GM19023 (cell line): ENCODE data around the gene FASTK.

ENCODE experiments used
- ATAC-seq: cut with Tn5 transposase; IDR thresholded peaks from one replicate; pipeline ENCODE4 v1.9.1; 2021; ENCODE audit warnings: mild to moderate bottlenecking, moderate library complexity; ENCODE audit not compliant: unreplicated experiment

FASTK gene

DNA sequence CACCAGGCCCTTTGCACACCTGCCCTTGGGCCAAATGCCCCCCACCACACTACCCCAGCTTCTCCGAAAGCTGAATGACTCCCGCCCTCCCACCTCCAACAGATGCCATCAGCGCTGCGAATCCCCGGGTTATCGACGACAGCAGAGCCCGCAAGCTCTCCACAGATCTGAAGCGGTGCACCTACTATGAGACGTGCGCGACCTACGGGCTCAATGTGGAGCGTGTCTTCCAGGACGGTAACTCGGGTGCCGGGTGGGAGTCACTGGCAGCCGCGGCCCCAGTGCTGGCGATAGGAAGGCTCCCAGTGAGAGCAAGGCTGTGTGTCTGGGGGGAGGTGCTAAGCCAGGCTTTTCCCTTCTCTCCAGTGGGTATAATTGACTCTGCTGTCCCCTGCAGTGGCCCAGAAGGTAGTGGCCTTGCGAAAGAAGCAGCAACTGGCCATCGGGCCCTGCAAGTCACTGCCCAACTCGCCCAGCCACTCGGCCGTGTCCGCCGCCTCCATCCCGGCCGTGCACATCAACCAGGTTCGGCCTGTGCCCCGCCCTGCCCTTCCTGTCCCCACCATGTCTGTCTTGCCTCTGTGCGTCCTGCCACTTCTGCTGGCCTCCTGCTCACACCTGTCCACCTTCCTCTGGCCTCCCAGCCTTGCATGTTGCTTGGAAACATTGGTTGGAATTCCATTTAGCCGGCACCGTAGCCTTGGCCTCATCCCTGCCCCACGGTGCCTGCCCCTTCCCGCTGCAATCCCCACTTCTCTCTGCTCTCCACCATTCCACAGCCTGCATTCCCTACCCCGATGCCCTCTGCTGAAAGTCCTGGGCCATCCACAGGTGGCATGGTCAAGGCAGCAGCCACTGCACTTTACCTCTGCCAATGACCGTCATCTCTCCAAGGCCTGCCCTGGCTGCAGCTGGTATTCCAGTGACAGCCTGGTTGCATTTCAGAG, 37.8 kb upstream of the FASTK start:
- ATAC-seq = no peak

DNA sequence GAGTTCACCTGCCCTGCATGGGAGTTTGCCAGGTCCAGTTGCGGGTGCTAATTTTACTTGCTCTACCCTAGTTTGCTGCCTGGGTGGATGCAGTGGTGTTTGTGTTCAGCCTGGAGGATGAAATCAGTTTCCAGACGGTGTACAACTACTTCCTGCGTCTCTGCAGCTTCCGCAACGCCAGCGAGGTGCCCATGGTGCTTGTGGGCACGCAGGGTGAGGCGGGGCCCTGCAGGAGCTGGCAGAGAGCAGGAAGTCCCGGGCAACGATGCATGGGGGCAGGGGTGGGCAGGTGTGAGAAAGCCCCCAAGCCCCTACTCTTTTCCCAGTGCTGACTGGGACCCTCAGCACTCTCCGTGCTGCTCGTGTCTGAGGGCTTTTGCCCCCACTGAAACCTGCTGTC, 37.0 kb upstream of the FASTK start:
- ATAC-seq = no peak

DNA sequence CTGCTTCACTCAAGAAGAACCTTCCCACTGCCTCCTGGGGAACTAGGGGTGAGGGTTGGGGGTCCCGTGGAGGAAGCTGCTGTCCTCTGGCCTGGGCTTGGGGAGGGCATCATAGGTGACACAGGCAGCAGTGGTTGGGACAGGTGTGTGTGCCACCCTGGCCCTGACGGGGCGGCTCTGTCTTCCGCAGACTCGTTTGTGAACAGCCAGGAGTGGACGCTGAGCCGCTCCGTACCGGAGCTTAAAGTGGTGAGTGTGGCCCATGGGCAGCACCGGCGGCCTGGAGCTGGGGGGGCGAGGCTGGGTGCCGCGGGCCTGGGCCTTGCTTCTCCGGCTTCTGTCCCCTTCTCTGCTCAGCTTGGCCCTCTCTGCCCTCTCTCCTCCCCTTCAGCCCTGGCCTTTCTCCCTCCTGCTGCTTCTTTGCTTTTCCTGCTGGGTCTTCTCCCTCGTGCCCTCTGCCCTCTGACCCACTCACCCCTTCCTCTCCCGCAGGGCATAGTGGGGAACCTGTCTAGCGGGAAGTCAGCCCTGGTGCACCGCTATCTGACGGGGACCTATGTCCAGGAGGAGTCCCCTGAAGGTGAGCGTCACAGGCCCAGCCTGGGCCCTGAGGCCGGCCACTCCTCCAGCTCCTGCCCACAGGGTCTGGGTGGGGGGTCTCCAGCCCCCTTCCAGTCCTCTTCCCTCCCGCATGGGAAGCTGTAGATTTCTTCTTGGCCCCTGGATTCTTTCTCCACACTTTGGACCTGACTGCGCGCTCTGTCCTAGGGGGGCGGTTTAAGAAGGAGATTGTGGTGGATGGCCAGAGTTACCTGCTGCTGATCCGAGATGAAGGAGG, 36.2 kb upstream of the FASTK start:
- no peak for ATAC-seq

DNA sequence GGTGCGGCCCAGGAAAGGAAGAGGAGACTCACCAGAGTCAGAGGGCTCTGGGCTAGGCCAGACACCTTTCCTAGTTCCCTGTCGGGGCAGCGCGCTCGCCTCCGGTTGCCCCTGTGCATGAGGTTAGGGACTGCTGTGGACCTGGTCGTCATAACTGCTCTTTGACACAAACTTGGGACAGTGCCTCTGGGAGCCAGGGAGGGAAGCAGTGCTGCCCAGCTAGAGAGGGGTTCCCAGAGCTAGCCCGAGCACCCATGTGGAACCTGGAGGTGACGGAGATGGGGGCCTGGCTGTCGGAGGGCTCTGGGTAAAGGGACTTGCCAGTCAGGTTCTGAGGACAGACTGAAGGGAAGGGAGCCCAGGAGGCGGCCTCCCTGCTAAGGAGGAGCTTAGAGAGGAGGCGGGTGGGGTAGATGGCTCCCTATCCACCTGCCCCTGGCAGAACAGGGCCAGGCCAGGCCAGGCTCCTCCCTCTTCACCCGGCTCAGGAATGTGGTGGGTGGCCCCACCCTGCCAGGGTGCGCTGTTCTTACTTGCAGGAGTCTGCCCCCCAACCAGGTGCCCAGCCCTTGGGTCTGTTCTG, 35.3 kb upstream of the FASTK start:
- ATAC-seq = no peak

DNA sequence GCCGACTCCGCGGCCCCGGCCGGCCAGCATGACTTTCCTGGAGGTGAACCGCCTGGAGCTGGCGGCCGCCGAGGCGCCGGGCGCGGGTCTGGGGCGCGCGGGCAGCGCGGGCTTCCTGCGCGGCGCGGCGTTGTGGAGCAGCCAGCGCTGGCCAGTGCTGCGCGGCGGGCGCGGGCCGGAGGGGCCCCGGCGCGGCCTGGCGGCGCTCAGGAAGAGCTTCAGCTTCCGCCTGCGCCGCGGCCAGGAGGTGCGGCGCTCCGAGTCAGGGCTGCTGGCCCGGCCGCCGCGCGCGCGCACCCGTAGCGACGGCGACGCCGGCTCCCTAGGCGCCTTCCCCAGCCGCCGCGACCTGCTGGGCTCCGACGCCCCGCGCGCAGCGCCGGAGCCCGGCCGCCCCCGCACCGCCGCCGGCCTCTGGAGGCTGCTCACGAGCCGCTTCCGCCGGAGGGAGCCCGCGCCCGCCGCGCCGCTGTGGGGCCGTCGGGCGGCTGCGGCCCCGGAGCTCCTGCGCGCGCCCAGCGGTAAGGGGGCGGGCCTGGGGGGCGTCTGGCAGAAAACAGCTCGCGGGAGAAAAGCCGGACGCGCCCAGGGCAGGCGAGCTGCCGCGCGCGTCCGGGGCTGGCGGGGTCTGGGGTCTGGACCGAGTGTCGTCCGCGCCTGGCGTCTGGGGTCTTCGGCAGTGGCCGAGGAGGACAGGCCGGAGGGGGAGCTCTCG, 34.7 kb upstream of the FASTK start:
- no peak for ATAC-seq

DNA sequence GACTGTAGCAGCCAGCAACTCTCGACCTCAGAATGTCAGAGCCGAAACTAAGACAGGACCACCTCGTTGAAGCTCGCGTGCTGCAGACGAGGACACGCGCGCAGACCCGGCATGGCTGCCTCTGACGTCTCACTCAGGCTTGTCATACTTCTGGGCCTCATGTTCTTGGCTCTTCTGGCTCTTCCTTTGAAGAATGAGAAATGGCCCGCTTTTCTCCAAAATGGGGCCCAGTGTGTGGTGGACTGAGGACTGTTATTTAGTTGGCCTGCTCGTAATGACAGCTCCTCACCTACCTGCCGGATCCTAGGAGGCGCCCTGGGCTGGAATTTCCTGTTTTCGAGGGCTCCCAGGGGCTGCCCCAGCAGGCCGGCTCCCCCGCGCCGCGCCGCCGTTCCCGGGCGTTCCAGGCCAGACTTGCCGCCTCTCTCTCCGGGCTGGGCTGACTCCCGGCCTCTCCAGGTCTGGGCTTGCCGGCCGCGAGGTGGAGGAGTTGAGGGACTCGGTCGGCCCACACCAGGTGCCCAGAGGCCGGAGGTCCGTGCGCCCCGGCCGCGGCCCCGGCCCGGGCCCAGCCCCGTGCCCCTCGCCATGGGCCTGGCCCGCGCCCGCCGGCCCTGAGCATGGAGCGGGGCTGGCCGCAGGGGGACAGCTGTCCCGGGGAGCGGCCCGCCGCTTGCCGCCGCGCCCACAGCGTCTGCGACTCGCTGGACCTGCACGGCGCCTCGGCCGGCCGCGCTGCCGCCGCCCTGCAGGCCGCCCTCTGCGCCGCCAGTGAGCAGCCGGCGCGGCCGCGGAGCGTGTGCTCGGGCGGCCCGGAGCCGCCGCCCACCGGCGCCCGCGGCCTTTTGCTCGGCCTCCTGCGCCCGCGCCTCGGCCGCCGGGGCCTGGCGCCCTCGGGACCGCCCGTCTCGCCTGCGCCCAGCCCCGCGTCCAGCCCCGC, 33.8 kb upstream of the FASTK start:
- no peak for ATAC-seq

DNA sequence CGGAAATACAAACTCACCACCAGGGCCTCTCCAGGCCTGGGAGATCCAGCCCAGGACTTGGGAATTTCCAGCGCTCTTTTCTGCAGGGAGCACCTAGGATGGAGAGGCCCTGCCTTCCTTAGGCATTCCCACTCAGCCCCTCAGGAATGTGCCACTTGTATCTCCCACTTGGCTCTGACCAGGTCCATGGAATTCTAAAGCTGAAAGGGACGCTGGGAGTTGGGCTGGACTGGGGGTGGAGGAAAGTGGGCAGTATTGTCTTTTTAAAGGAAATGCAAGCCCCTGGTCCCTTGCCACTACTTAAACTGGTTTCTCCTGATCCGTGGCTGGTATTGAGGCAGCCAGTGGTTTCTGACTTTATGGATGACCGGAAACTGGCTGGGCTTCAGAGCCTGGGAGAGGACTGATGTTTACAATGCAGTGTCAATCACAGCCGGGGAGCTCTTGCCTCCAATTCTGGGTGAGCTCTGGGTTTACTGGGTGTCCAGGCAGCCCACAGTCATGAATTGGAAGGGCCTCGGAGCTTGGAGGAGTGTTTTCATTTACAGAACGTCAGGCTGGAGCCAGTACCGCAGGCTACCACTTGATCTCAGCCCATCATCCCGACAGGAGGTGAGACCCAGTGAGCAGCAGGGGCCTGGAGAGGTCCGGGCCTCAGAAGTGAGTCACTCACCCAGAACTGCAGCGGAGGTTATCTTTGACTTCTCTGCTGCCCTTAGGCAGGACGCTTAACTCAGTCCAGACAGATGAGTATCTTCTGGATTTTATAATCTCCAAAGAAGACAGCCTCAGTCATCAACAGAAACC, 32.9 kb upstream of the FASTK start:
- no peak for ATAC-seq

DNA sequence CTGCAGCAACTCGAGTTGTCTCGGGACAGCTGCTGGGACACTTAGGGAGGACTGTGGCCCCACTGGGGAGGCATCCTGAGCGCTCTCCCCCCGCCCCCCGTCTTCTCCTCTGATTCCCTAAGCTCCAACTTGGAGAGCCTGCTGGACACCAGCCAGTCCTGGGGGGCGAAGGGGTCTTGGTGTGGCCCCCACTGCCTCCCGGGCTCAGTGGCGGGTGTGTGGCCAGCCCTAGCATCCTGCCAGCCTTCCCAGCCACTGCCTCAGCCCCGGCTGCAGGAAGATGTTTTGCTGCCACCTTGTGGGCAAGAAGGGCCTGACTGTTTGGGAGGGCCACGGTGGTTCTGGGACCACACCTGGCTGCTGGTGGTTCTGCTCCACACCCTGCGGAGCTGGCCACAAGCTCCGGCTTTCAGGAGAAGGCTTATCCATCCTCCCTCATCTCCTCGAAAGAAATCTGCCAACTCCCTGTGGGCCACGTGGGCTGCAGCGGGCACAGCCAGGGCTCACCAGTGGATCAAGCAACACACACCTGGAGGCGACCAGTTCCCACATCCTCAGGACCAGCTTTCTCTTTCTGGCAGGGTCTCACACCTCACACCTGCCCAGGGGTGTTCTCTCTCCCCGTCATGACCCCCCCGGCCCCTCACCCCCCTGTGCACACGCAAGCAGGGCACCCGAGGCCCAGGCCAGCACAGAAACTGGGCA, 30.5 kb upstream of the FASTK start:
- ATAC-seq = peak; percentile 89

DNA sequence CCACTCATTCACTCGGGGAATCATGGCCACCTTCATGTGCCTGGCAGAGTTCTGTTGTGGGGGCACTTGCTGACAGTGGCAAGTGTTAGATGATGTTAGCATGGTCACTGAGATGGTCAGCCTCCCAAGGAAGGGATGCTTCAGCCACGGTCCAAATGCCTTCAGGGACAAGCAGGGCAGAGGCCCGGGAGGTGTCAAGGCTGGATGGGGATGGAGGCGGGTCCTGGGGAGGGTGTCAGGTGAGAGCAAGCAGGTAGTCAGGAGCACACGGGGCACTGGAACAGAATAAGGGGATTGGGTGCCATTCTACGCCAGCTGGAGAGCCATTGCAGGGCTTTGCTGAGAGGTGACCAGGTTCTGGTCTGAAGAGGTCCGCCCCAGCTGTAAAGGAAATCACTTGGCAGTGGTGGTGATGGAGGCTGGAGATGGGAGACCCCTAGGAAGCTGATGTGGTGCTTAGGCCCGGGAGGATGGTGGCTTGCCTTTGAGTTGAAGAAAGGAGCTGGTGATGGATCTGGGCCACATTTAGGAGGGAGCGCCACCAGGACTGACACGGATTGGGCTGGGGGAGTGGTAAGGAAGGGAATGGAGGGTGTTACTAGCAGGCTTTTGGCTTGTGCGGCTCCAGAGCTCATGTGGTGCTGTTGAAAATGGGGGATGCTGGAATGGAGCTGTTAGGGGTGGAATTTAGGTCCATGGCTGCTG, 29.8 kb upstream of the FASTK start:
- no peak for ATAC-seq

DNA sequence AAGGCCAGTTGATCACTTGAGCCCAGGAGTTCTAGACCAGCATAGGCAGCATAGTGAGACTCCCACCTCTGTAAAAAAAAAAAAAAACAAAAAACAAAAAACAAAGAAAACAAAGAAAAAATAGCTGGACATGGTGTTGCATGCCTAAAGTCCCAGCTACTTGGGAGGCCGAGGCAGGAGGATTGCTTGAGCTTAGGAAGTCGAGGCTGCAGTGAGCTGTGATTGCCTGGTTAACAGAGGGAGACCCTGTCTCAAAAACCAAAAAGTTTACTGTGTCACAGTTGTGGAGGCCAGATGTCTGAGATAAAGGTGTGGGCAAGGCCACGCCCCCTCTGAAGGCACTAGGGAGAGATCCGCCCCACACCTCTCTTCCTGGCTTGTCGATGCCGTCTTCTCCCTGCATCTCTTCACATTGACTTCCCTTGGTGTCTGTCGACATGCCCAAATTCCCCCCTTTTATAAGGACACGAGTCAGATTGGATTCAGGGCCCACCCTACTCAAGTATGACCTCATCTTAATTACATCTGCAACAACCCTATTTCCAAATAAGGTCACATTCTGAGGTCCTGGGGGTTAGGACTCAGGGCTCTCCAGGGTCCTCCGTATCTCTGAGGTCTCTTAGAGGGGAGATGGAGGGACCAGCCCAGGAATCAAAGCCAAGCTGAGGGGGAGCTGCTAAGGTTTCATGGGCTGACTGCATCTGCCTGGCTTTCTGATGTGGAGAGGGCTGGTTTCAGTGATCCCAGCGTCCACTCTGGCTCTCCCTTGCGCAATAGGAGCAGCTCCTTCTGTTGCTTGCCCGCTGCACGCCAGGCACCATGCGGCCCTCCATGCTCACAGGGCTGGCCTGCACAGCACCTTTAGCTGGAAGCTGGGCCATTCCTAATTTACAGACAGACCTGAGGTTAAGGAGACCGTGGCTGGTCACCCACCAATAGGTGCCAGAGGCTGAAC, 28.8 kb upstream of the FASTK start:
- no peak for ATAC-seq

DNA sequence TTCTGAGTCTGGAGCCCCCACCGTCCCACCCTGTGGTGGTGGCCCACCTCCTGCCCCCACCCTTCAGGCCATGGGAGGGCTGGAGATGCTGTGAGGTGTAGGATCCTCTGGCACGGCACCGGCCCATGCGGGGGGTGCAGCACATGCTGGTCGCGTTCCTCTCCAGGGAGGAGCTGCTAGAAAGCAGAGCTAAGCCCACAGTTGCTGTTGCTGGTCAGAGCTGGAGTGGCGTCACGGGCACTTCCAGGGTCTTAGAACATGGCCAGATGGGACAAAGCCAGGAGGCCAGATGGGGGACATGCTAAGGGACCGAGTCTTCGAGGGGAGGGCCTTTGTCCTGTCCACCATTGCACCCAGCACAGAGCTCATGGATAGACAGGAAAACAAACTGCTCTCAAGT, 27.3 kb upstream of the FASTK start:
- no peak for ATAC-seq

DNA sequence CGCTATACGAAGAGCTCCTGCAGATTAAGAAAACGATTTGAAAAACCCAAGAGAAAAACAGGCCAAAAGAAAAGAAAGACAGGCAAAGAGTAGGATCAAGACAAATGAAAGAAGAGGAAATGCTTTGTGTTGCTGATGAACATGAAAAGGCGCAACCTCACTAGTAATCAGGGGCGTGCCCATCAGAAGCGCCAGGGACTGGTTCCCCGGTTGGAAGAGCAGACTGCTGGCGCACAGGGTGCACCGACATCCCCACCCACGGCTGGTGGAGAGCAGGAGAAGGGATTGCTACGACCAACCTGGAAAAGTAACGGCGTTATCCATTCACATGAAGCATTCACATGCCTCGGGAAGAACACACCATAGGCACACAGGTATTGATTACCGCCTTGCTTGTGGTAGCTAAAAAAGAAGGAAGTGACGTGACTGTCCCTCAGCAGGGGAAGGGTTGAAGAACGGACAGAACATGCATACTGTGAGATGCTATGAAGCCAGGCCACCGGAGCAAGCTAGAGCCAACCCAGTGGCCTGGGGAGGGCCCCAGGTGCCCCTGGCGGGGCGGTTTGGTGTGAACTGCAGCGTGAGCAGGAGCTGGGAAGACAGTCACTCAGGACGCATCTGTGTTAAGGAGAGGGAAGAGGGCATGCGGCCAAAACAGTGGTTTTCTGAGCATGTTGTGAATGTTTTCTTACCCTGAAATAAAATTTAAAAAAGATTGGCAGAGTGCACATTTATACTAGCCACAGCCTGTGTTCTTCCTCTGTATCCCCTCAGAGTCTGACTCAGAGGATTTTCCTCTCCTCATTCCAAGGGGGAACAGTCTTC, 24.0 kb upstream of the FASTK start:
- ATAC-seq = no peak

DNA sequence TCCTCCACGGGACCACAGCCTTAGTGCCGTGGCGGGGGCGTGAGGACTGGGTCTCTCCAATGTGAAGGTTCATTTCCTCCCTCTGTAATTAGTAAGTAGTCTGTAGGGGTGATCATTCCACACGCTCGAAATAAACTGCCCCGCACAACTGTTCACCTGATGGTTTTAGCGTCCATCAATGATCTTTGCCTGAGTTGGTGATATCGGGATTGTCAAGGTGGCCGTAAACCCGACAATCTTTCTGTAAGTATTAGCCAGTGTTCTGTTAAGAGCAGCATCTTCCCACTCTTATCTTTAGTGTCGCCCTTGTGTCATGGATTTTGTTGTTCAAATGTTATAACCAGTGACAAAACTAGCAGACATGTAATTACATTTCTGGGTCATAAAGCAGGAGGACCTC, 23.4 kb upstream of the FASTK start:
- no peak for ATAC-seq

DNA sequence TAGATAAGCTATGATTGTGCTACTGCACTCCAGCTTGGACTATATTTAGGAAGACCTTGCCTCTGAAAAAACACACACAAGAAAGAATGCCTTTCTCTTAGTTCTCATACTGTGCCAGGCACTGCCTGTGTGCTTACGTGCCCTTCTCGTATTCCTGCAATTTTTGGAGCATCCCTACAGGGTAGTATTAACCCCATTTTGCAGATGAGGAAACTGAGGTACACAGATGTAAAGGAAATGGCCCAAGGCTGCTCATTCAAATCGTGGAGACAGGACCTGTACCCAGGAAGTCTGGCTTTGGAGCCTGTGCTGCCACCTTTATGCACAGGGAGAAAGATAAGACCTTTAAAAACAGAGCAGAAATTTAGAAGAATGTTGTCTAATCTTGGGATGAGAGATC, 22.4 kb upstream of the FASTK start:
- no peak for ATAC-seq

DNA sequence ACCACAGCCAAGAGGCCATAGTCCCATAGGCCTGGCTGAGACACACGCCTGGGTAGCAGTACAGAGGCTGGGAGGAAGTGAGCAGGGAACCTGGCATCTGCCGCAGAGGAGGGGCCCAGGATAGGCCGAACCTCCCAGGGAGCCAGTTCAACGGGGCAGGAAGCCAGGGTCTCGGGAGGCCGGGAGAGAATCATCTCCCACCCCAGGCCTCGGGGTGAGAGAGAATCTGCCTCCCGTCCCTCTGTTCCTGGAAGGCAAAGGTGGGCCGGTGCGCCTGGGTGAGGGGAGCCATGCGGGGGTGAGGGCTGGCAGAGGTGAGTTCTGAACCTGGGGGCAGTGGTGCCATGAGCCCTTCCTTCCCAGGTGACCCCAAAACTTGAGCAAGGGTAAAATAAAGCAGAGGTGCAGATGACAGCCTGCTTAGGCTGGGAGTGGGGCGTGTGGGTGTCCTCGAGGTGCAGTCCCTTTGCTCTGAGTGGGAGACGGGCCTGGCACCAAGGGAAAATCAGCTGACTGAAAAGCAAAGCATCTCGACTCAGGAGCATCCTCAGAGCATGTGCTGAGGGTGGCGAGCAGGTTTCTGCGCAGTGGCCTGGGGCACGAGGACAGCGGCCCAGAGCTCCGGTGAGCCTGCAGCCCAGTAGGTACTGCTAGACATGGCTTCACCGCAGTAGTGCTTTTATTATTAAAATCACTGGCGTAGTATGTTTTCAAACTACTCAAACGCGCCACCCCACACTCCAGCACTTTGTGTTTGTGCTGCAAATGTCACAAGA, 21.2 kb upstream of the FASTK start:
- no peak for ATAC-seq
